HG03521 (cell line): Measurements from ENCODE around the gene EIF4G3.
"Not testable (repeated sequence)": the region's sequence is repeated elsewhere in the genome, so short reads cannot be mapped to it uniquely, and the experiment has no call there.

ENCODE experiments used
- ATAC-seq: cut with Tn5 transposase; IDR thresholded peaks from one replicate; pipeline ENCODE4 v1.9.1; 2021; ENCODE audit warnings: mild to moderate bottlenecking, moderate library complexity; ENCODE audit not compliant: unreplicated experiment

The EIF4G3 gene

DNA sequence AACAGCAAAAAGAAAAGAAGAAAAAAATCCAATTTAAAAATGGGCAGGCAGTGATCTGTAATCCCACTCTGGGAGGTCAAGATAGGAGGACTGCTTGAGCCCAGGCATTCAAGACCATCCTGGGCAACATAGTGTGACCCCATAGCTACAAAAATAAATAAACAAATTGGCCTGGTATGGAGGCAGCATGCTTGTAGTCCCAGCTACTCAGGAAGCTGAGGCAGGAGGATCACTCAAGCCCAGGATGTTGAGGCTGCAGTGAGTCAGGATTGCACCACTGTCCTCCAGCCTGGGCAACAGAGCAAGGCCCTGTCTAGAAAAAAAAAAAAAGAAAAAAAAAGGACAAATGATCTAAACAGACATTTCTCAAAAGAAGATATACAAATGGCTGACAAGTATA lies 99.6 kb downstream of the EIF4G3 start:
- ATAC-seq, result no peak

DNA sequence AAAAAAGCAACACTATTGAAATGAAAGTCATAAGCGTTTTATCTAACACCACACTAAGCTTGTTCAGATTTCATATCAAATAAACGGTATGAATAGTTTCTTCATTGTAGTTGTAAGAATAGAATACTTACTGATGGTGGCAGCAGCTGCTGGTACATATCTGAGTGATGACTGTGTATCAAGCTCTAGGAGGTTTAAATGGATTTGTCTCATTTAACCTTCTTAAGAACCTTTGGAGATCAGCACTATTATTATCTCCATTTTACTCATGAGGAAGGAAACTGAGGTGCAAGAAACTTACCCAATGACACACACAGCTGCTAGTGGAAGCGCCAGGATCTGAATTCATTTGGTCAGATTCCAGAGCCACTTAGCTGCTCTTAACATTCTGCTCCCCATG lies 104.0 kb downstream of the EIF4G3 start:
- no peak for ATAC-seq

DNA sequence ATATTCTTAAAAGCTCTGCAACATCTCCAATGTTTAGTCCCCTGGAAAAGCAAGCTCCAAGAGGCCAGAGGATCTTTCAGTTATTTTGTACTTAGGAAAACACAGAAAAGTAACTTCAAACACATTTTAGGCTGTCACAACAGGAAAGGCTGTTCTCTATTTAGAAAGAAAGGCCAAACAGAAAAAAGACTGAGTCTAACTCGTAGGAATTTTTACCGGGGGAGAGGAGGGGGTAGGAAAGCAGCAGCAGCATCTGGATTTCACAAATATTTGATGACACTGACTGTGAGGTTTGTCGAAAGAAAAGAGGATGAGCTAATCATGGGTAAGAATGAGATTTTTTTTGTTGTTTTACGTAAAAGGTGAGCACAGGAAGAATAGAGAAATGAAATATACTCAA lies 107.1 kb downstream of the EIF4G3 start:
- no peak for ATAC-seq

- ATAC-seq, result no peak
Measured at GRCh38 chr1:21068937-21069336, 107.8 kb downstream of the EIF4G3 start.

GRCh38 chr1:21067551-21068227 lies 109.0 kb downstream of the EIF4G3 start:
- no peak for ATAC-seq

- ATAC-seq, result no peak
Measured at GRCh38 chr1:21066356-21067012, 110.2 kb downstream of the EIF4G3 start.

DNA sequence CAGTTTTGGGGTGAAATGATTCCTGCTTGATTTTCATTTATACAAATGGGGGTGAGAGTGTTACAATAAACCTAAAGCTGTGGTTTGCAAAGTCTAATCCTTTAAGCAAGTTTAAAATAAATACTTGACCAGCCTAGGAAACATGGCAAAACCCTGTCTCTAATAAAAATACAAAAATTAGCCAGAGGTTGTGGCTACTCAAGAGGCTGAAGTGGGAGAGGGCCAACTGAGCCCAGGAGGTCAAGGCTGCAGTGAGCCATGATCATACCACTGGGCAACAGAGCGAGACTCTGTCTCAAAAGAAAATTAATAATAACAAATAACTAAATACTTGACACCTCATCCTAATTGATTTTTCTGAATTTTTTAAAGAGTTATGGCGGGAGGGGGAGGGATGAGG lies 110.8 kb downstream of the EIF4G3 start:
- ATAC-seq, result no peak

GRCh38 chr1:21064057-21064456 lies 112.6 kb downstream of the EIF4G3 start:
- ATAC-seq, result no peak

DNA sequence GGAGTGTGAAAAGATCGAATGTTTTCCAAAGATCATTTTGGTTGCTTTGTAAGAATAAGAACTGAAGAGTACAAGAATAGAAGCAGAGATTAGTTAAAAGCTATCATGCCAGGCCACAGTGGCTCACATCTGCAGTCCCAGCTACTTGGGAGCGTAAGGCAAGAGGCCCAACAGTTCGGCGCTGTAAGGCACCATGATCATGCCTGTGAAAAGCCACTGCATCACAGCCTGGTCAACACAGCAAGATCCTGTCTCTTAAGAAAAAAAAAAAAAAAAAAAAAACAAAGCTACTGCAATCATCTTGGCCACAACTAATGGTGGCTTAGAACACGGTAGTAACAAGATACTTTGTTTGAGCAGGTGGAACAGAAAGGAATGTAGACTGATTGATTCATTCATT lies 116.2 kb downstream of the EIF4G3 start:
- no peak for ATAC-seq

GRCh38 chr1:21059021-21059420 lies 117.7 kb downstream of the EIF4G3 start:
- no peak for ATAC-seq

DNA sequence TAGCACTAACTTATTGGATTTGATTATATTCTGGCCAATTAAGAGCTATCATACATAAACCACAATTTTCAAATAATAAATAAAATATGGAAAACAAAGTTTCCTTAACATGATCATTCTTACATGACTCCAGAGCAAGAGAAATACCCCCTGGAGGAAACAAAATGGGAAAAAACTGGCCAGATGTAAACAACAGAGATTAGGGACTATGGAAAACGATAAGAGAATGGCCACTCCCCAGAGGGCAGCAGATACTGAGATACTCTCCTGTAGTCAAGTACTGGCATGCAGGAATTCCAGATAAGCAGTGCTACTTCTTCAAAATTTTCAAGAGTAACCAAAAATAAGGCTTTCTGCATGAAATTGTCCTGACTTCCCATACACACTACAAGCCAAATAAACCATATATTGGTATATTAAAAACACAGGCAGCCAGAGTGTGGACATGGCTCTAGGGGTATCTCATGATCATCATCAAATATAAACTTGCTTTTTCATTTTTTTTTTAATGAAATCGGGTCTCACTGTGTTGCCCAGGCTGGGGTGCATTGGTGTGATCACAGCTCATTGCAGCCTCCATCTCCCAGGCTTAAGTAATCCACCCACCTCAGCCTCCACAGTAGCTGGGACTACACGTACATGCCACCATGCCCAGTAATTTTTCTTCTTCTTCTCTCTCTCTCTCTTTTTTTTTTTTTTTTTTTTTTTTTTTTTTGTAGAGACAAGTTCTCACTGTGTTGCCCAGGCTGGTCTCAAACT lies 118.5 kb downstream of the EIF4G3 start:
- no peak for ATAC-seq

GRCh38 chr1:21053189-21053928 lies 123.3 kb downstream of the EIF4G3 start:
- not testable (repeated sequence) for ATAC-seq

- no peak for ATAC-seq
Measured at GRCh38 chr1:21052034-21052433, 124.7 kb downstream of the EIF4G3 start.

DNA sequence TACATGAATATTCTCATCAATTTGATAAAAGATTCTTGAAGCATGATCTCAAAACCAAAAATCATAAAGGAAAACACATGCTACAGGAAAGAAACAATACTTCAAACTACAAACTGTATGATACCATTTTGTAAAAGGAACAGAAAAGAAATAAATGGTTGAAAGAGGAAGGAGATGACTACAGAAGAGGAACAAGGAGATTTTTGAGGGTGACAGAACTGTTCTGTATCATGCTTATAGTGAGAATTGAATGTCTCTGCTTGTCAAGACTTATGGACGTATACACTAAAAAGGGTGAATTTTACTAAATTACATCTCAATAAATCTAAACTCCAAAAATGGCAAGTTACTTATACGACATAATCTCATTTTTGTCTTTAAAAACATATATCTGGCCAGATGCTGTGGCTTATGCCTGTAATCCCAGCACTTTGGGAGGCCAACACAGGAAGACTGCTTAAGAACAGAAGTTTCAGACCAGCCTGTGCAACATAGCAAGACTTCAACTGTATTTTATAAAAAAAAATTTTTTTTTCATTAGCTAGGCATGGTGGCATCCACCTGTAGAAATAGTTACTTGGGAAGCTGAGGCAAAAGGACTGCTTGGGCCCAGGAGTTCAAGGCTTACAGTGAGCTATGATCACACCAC lies 125.4 kb downstream of the EIF4G3 start:
- no peak for ATAC-seq

DNA sequence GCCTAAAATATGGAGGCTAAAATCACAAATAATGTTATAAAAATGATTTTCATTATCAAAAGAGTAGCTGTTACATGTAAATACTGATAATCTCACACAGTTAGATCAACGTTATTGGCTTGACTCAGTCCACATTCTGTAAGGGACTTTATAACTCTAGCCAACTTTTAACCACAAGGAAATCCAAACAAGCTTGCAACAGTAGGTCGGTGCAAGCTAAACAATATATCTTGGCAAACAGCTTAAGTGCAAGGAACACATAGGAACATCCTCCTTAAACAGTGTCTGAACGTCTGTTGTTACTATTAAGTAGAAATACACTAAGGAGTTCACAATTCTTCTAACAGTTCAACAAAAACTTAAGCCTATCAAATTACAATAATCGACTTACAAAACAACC lies 126.7 kb downstream of the EIF4G3 start:
- ATAC-seq, result no peak

GRCh38 chr1:21048462-21048861 lies 128.2 kb downstream of the EIF4G3 start:
- ATAC-seq, result no peak

- ATAC-seq, result no peak
Measured at GRCh38 chr1:21046132-21046531, 130.6 kb downstream of the EIF4G3 start.

GRCh38 chr1:21045351-21045750 lies 131.3 kb downstream of the EIF4G3 start:
- no peak for ATAC-seq

- no peak for ATAC-seq
Measured at GRCh38 chr1:21042929-21043605, 133.6 kb downstream of the EIF4G3 start.

GRCh38 chr1:21041541-21041940 lies 135.2 kb downstream of the EIF4G3 start:
- no peak for ATAC-seq
